HAP-1 (cell line): ENCODE measurements around the gene BCL11A.

Experiments used
- DNase-seq, 2 experiments: peaks; one replicate each; pipeline ENCODE4 v3.0.0-alpha.2; 2016 to 2020; ENCODE audit warnings: low spot score in 2 of 2
- H3K27me3 ChIP-seq: fragments of 250-450 bp; sonication (Bioruptor Pico); 2 replicates; pipeline ENCODE4 v1.5.1; 2020; ENCODE audit warnings: low read depth, mild to moderate bottlenecking, moderate library complexity
- H3K36me3 ChIP-seq: fragments of 250-450 bp; sonication (Bioruptor Pico); replicated peaks from 2 replicates; pipeline ENCODE4 v1.5.1; 2020; ENCODE audit warnings: mild to moderate bottlenecking
- H3K4me1 ChIP-seq: fragments of 250-450 bp; sonication (Bioruptor Pico); 2 replicates; pipeline ENCODE4 v1.5.1; 2020; ENCODE audit warnings: mild to moderate bottlenecking
- H3K4me3 ChIP-seq: fragments of 250-450 bp; sonication (Bioruptor Pico); 2 replicates; pipeline ENCODE4 v1.5.1; 2020; ENCODE audit warnings: mild to moderate bottlenecking, moderate library complexity
- H3K9me3 ChIP-seq: fragments of 250-450 bp; sonication (Bioruptor Pico); 2 replicates; pipeline ENCODE4 v1.5.1; 2020; ENCODE audit warnings: mild to moderate bottlenecking, moderate library complexity
- in situ Hi-C: fragments of 300-500 bp; cut with MboI; formaldehyde crosslinking; loops from 3 replicates; pipeline ENCODE4 v1.14.3; 2020; ENCODE audit warnings: low sequenced_read_pairs, inconsistent platforms, mixed read lengths

The BCL11A gene

GRCh38 chr2:60555783-60556139 is 2.3 kb upstream of the BCL11A start:
- peaks cover 28% of the 10 kb centered on the region for H3K27me3 ChIP-seq
- no peaks in the 10 kb centered on the region for H3K36me3 ChIP-seq
- no peak for DNase-seq
- peaks cover 18% of the 10 kb centered on the region for H3K4me1 ChIP-seq
- peak overlapping the region; percentile 63 for H3K4me3 ChIP-seq
- H3K9me3 ChIP-seq = no peaks in the 10 kb centered on the region
- in situ Hi-C loops = loop anchor here (25.0 kb wide), 1 partner anchor 1268 kb away; no protein-coding TSS in a partner anchor

- peaks cover 24% of the 10 kb centered on the region for H3K27me3 ChIP-seq
- DNase-seq = peak; percentile 79 to 85
- in situ Hi-C loops = loop anchor here (25.0 kb wide), 1 partner anchor 1268 kb away; no protein-coding TSS in a partner anchor
- peaks cover 18% of the 10 kb centered on the region for H3K4me1 ChIP-seq
- no peaks in the 10 kb centered on the region for H3K36me3 ChIP-seq
- peak overlapping the region; percentile 63 for H3K4me3 ChIP-seq
- no peaks in the 10 kb centered on the region for H3K9me3 ChIP-seq
These were observed 1.8 kb upstream of the BCL11A start for GRCh38 chr2:60555066-60555782.

GRCh38 chr2:60554646-60555065 is 1.2 kb upstream of the BCL11A start:
- Histone ChIP-seq H3K9me3 (no peaks in the 10 kb centered on the region), H3K36me3 (no peaks in the 10 kb centered on the region), H3K27me3 (peaks cover 19% of the 10 kb centered on the region), H3K4me3 (peak overlapping the region; percentile 63), H3K4me1 (peaks cover 18% of the 10 kb centered on the region)
- in situ Hi-C loops = loop anchor here (25.0 kb wide), 1 partner anchor 1267 kb away; no protein-coding TSS in a partner anchor
- peak in 1 of 2 experiments; percentile 70 for DNase-seq

- DNase-seq = peak; percentile 47 to 72
- peaks cover 15% of the 10 kb centered on the region for H3K27me3 ChIP-seq
These were observed 706 bp upstream of the BCL11A start for GRCh38 chr2:60554074-60554645.

GRCh38 chr2:60552851-60553494 is 481 bp downstream of the BCL11A start:
- Histone ChIP-seq H3K36me3 (no peaks in the 10 kb centered on the region), H3K4me1 (peaks cover 26% of the 10 kb centered on the region), H3K9me3 (no peaks in the 10 kb centered on the region), H3K27me3 (peaks cover 7% of the 10 kb centered on the region), H3K4me3 (peak overlapping the region; percentile 63)
- DNase-seq = peak in 1 of 2 experiments; percentile 63
- in situ Hi-C loops = loop anchor here (25.0 kb wide), 1 partner anchor 1266 kb away; no protein-coding TSS in a partner anchor

More at GRCh38 chr2:60554074-60554645, 706 bp upstream of the BCL11A start:
- Histone ChIP-seq H3K4me1 (peaks cover 18% of the 10 kb centered on the region), H3K9me3 (no peaks in the 10 kb centered on the region), H3K36me3 (no peaks in the 10 kb centered on the region), H3K4me3 (peak overlapping the region; percentile 63)
- in situ Hi-C loops = loop anchor here (25.0 kb wide), 1 partner anchor 1267 kb away; no protein-coding TSS in a partner anchor

GRCh38 chr2:60552078-60552850 is 1.2 kb downstream of the BCL11A start:
- H3K4me1 ChIP-seq = peaks cover 27% of the 10 kb centered on the region
- no peaks in the 10 kb centered on the region for H3K27me3 ChIP-seq
- no peaks in the 10 kb centered on the region for H3K36me3 ChIP-seq
- H3K4me3 ChIP-seq = peak overlapping the region; percentile 63
- peak; percentile 34 to 70 for DNase-seq
- H3K9me3 ChIP-seq = no peaks in the 10 kb centered on the region
- in situ Hi-C loops = loop anchor here (25.0 kb wide), 1 partner anchor 1265 kb away; no protein-coding TSS in a partner anchor

- Histone ChIP-seq H3K9me3 (no peaks in the 10 kb centered on the region), H3K27me3 (no peaks in the 10 kb centered on the region), H3K4me1 (peaks cover 26% of the 10 kb centered on the region), H3K36me3 (no peaks in the 10 kb centered on the region), H3K4me3 (peak overlapping the region; percentile 63)
- DNase-seq = peak; percentile 37 to 64
- in situ Hi-C loops = loop anchor here (25.0 kb wide), 1 partner anchor 1264 kb away; no protein-coding TSS in a partner anchor
These were observed 2.0 kb downstream of the BCL11A start for GRCh38 chr2:60551240-60552077.

GRCh38 chr2:60550984-60551239 is 2.5 kb downstream of the BCL11A start:
- Histone ChIP-seq H3K4me1 (peaks cover 20% of the 10 kb centered on the region), H3K36me3 (peaks cover 2% of the 10 kb centered on the region), H3K9me3 (no peaks in the 10 kb centered on the region), H3K4me3 (peak overlapping the region; percentile 63), H3K27me3 (no peaks in the 10 kb centered on the region)
- no peak for DNase-seq
- in situ Hi-C loops = loop anchor here (25.0 kb wide), 1 partner anchor 1264 kb away; no protein-coding TSS in a partner anchor

GRCh38 chr2:60550178-60550983 is 3.1 kb downstream of the BCL11A start:
- H3K4me3 ChIP-seq = peak overlapping the region; percentile 63
- H3K4me1 ChIP-seq = peaks cover 18% of the 10 kb centered on the region
- peaks cover 7% of the 10 kb centered on the region for H3K36me3 ChIP-seq
- H3K27me3 ChIP-seq = no peaks in the 10 kb centered on the region
- DNase-seq = peak; percentile 83 to 90
- in situ Hi-C loops = loop anchor here (25.0 kb wide), 1 partner anchor 1263 kb away; no protein-coding TSS in a partner anchor
- no peaks in the 10 kb centered on the region for H3K9me3 ChIP-seq

- H3K27me3 ChIP-seq = no peaks in the 10 kb centered on the region
- H3K9me3 ChIP-seq = no peaks in the 10 kb centered on the region
- peaks cover 18% of the 10 kb centered on the region for H3K4me1 ChIP-seq
- H3K4me3 ChIP-seq = peak overlapping the region; percentile 63
- in situ Hi-C loops = loop anchor here (10.0 to 25.0 kb wide), 2 partner anchors 55 to 1263 kb away; no protein-coding TSS in a partner anchor
- DNase-seq = no peak
- H3K36me3 ChIP-seq = peaks cover 13% of the 10 kb centered on the region
These were observed 3.6 kb downstream of the BCL11A start for GRCh38 chr2:60549928-60550177.

GRCh38 chr2:60549238-60549927 is 4.1 kb downstream of the BCL11A start:
- Histone ChIP-seq H3K36me3 (peaks cover 17% of the 10 kb centered on the region), H3K4me1 (peaks cover 18% of the 10 kb centered on the region), H3K4me3 (peak overlapping the region; percentile 63), H3K27me3 (no peaks in the 10 kb centered on the region), H3K9me3 (no peaks in the 10 kb centered on the region)
- peak; percentile 52 to 65 for DNase-seq
- in situ Hi-C loops = loop anchor here (10.0 kb wide), 1 partner anchor 55 kb away; no protein-coding TSS in a partner anchor
